Left cardiac atrium (tissue), 4 donors: ENCODE data around the gene PCYT2. TPM values are rescaled to one million over a fixed set of nuclear protein-coding genes. Genes with fewer than 3 reads are reported as not detected.
"Not testable (repeated sequence)": the region's sequence is repeated elsewhere in the genome, so short reads cannot be mapped to it uniquely, and the experiment has no call there.

Experiments
- ATAC-seq, 2 donors: fragments of 200-7000 bp; cut with Tn5 transposase; one replicate each; pipeline ENCODE4 v1.9.1; 2020; ENCODE audit warnings: mild to moderate bottlenecking in 2 of 2, moderate library complexity in 2 of 2
- DNase-seq: peaks from one replicate; pipeline ENCODE4 v3.0.0-alpha.2; 2020
- intact Hi-C, 2 donors: fragments of 100-400 bp; cut with DNase I; formaldehyde crosslinking; loops; one replicate each; pipeline versions ENCODE4 v1.14.1 to v1.15.1; 2022 to 2023
- long read RNA-seq: library from polyadenylated mRNA; unstranded; transcript quantifications from one replicate; pipeline ENCODE4 v2.0.0, GENCODE V29; 2021
- total RNA-seq, 2 donors: library from RNA; stranded (reverse); fragmentation: NEBNext Ultra II Directional; extraction: Animal tissue kit (Norgen Biotek cat#: 25700); gene quantifications; one replicate each; pipeline ENCODE4 v1.2.1, GENCODE V29; 2021
- donor health status: DM: no; HTN: yes; CAD: no.
- donor health status: DM: no; HTN: yes; CAD: no; lungs with severe emphysema.
- donor health status: DM: yes; HTN: yes; CAD: no.
- donor health status: Dilated cardiomyopathy.

The PCYT2 gene
- 10 to 100 TPM; 21.8 to 22.2 TPM for total RNA-seq
- long read RNA-seq, full-length matches to known transcripts, result 24 of 29 reads
- long read RNA-seq, partial matches to known transcripts, result 1 of 29 reads
- long read RNA-seq, other reads (novel, unspliced or antisense), result 4 of 29 reads

DNA sequence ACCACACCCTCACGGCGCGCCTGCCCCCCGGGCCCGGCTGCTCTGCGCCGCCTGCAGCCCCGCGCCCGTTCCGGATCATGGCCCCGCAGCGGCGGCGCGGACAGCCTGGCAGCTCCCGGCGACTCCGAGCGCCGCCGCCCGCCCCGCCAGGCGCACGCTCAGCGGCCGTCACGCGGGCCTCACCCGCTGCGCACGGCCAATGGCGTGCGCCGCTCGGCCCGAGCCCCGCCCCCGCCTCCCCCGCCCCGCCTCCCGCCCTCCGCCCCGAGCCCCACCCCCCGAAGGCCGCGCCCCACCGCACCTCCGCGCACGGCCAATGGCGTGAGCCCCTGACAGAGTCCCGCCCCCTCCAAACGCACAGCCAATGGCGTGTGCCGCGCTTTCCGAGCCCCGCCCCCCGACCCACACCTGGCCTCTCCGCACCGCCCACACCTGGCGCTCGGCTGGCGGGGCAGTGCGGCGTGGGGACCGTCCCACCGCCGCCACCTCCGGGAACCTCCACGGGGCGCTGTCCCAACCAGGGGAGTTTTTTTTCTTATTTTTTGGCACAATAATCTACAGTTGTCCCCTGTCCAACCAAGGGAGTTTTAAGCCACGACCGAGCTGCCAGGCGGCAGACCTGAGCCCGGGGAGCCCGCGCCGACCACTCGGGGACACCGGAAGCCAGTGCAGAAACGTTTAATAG lies at the start of gene PCYT2:
PCYT2 (minus strand) TSS at position 123 of the 685 bp plus-strand sequence; CDS start at position 79, 44 bp downstream.
- intact Hi-C loops, result no loop called here
- ATAC-seq (peak; percentile 93 to 94), DNase-seq (peak; percentile 91)

DNA sequence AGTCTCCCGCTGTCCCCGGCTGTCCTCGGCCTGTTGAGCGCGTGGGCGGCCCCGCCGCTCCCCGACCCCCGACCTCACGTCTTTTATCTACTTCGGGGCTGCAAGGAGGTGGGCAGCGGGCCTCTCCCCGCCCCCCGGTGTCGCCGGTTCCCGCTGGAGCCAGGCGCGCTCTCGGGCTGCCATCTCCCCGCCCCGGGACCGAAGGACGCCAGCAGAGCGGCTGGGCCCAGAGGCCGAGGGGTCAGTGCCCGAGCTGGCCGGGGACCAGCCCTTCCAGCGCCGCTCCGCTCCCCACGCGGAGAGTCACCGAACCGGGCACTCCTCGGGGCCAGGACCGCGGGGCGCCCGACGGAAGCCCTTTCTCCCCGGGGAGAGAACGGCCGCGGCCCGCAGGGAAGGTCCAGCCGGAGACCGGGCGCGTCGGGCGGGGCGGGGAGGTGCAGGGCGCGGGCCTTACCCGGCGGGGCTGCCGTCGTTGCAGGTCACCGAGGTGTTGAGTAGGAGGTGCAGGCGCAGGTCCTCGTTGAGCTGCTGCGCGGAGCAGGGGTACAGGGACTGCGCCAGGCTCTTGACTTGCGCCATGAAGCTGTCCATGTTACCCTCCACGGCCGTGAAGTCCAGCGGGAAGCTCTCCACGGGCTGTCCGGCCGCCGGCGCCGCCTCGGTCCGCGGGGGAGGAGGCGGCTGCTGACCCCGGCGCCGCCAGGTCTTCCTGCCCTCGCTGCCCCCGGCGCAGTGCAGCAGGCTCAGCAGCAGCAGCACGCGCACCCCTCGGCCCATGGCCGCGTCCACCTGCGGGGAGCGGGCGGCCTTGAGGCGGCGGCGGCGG lies 49.1 kb upstream of the PCYT2 start:
- DNase-seq, result no peak
- intact Hi-C loops, result loop anchor here in 1 of 2 donors (5.0 to 10.0 kb wide), 2 partner anchors 62 to 194 kb away; partner anchors contain the start of genes CENPX and LRRC45
- ATAC-seq, result peak in 1 of 2 donors; percentile 4

DNA sequence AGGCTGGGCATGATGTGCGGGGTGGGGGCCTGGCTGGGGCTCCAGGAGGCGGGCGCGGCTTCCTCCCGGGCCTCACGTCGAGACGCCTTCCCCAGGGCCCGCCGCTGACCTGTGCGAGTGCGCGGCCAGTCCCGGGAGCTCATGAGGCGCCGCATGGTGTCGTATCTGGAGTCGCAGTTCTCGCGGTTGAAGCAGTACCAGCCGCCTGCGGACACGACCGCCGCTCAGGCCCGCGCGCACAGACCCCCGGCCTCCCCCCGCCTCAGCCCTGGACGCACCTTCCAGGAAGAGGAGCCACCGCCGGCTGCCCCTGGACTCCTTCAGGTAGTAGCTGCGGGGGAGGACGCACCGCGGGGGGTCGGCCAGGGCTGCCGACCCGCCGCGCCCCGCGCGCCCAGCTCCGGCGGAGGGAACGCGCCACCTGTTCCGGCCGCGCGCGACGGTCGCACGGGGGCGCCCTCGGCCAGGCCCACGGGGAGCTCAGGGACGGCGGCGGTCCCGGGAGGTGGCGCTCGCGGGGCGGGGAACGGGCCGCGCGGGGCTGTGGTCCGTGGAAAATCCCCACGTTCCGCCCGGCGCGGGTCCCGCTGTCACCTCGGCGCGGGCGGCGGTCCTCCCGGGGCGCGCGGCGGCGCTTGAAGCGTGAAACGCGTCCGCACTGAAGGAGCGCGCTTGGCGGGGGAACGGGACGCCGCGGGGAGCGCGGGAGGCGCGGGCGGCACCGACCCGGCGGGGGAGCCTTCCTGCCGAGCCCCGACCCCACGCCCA lies 48.3 kb upstream of the PCYT2 start:
- DNase-seq (peak; percentile 74), ATAC-seq (peak; percentile 87 to 95)
- intact Hi-C loops, result loop anchor here (1.0 to 10.0 kb wide), 4 partner anchors 53 to 195 kb away; partner anchors contain the start of genes CENPX (in 1 of the 2) and LRRC45 (in 1 of the 2)

DNA sequence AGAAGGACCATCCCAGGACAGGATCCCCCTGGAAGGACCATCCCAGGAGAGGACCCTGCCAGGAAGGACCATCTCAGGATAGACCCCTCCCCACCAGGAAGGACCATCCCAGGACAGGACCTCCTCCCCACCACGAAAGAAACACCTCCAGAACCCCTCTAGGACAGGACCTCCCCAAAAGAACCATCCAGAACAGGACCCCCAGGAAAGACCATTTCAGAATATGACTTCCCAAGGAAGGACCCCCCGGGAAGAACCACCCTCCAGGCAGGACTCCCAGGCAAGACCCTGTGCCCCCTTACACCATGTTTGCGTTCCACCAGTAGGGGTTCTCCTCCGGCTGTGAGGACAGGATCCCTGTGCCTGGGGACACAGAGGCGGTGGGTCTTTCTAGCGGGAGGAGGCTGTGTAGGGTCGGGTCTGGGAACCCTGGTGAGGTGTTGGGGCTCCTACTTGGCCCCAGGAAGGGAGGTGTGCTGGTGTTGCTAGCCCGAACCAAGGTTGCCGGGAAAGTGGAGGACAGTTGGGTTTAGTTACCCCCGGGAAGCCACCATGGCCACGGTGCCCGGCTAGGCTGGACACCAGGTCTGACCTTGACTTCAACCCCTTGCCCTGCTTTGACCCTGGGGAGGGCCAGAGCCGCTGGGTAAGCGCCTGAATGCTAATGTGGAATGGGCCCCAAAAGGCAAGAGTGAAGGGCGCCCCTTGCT lies 47.6 kb upstream of the PCYT2 start:
- intact Hi-C loops, result loop anchor here (1.0 to 10.0 kb wide), 3 partner anchors 54 to 196 kb away; no protein-coding TSS in a partner anchor
- no peak for ATAC-seq
- DNase-seq, result no peak

DNA sequence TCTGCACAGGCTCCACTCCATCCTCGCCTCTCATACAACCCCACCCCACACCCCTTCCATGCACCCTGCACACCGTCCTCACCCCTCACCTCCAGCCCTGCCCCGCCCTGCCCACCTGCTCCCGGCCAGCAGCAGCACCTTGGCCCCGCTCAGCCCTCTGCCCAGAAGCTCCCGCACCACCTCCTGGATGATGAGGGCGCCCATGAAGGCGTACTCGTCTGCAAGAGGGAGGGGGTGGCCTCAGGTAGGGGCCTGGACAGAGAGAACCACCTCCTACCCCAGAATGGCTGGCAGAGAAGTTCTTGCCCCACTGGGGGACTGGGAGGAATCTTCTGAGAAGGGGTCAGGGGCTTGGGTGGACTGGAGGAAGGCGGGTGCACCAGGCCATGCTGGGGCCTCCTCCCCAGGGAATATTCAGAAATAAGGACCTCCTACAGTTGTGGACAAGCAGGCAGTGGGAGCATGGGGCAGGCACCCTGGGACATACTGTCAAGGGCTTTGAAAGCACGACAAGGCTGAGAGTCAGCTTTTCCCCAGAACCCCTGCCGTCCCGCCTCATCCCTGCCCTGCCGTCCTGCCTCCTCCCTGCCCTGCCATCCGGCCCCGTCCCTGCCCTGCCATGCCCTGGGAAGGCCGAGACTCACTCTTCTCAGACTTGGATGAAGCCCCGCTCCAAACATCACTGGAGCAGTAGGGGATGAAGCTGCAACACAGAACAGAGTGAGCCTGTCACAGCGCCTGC lies 46.7 kb upstream of the PCYT2 start:
- intact Hi-C loops, result loop anchor here (5.0 to 10.0 kb wide), 2 partner anchors 54 to 197 kb away; no protein-coding TSS in a partner anchor
- no peak for ATAC-seq
- DNase-seq, result no peak

DNA sequence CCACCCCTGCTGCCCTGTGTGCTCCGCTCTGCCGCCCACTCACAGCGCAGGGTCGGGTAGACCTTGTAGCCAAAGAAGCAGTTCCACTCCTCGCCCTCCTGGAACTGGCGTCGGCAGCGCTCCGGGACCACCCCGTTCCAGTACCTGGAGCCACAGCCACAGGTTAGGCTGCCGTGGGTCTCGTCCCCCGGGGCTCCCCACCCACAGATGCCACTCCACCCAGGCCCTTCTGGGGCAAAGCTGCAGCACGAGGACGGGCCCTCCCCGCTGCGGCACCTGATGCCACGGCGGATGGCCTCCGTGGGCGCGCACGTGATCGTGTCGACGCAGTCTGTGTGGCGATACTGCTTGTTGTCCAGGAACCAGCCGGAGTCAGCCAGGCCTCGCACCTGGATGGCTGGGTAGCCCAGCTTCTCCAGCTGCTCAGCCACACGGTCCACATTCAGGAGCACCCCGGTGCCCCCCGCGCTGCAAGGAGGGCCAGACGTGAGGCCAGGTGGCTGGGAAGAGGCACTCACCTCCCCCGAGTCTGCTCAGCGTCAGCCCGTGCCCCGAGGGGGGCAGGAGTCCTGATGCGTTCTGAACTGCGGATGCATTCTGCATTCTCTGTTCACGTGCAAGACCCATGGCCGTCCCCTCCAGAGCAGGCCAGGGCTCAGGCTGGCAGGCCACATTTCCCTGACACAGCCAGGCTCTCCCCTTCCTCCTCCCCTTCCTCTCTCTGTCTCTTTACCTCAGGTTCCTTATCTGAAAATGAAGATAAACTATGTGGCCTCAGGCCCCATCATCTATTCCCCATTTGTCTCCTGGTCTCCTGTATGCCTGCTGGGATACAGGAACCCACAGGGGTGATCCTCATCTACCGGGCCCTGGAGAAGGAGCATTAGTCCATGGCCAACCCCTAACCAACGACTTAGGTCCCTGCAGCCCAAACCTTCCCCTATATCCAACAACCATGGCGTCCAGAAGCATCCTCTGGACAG lies 45.7 kb upstream of the PCYT2 start:
- ATAC-seq (no peak), DNase-seq (no peak)
- intact Hi-C loops, result loop anchor here (5.0 to 10.0 kb wide), 2 partner anchors 55 to 198 kb away; no protein-coding TSS in a partner anchor

DNA sequence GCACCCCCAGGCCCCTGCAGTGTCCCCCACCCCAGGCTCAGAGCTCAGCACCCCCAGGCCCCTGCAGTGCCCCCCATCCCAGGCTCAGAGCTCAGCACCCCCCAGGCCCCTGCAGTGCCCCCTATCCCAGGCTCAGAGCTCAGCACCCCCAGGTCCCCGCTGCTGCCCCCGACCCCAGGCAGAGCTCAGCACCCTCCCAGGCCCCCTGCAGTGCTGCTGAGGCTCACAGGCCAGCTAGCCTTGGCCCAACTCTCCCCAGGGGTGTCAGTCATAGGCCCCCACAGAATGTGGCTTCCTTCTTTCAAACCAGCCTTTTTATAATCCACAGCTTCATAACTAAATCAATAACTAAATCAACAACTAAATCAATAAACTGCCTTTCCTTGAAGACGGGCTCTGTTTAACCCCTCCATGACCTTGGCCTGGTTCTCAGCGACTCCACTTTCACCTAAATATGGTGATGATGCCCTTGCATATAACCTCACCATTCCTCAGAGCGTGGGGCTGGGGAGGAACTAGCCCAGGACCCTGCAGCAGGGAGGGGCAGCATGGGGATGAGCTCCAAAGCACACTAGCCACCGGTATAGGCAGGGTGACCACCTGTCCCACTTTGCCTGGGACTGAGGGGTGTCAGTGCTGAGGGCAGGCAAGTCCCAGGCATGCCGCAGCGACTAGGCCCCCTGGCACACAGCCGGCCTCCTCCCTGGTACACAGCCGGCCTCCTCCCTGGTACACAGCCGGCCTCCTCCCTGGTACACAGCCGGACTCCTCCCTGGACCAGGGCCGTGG lies 44.8 kb upstream of the PCYT2 start:
- intact Hi-C loops, result loop anchor here (5.0 to 10.0 kb wide), 2 partner anchors 56 to 199 kb away; no protein-coding TSS in a partner anchor
- DNase-seq, result no peak
- no peak for ATAC-seq

DNA sequence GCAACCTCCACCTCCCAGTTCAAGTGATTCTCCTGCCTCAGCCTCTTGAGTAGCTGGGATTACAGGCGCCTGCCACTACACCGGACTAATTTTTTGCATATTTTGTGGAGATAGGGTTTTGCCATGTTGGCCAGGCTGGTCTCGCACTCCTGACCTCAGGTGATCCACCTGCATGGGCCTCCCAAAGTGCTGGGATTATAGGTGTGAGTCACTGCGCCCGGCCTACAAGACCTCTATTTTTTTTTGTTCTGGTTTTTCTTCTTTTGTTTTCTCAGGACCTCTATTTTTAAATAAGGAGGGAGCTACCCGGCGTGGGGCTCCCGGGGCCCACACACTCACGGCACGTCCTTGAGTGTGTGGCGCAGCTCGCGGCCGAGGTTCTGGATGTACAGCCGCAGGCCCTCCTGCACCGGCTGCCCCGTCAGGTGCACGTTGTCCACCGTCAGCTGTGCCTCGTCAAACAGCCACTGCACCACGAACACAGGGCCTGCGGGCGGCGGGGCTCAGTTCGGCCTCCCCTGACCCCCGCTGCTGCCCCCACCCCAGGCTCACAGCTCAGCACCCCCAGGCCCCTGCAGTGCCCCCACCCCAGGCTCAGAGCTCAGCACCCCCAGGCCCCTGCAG lies 44.0 kb upstream of the PCYT2 start:
- no peak for ATAC-seq
- intact Hi-C loops, result loop anchor here (5.0 to 10.0 kb wide), 2 partner anchors 57 to 200 kb away; no protein-coding TSS in a partner anchor
- no peak for DNase-seq

DNA sequence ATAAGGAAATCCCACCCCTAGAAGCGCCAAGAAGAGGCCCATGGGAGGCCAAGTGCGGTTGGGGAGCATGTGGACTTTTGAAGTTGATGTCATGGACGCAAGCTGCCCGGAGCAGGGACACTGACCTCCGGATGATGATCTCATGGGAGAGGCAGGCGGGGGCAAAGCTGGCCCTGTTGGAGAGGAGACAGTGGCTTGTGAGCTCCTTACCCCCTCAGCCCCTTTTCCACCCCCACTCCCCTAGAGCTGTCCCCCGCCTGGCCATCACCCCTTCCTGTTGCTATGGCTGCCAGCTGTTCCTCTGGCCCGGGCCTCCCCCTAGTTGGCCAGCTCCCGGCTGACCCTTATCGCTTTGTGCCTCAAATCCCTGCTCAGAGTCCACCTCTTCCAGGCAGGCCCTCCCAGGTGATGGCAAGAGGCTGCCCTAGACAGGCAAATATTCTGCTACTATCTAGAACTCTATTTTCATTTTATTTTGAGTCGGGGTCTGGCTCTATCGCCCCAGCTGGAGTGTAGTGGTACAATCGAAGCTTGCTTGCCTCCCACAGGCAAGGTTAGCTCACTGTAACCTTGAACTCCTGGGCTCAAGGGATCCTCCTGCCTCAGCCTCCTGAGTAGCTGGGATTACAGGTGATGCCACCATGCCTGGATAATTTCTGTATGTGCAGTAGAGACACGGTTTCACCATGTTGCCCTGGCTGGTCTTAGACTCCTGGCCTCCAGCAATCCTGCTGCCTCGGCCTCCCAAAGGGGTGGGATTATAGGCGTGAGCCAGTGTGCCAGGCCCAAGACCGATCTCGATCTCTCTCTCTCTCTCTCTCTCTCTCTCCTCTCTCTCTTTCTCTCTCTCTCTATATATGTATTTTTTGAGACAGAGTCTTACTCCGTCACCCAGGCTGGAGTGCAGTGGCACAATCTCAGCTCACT lies 43.2 kb upstream of the PCYT2 start:
- intact Hi-C loops, result loop anchor here (5.0 to 10.0 kb wide), 2 partner anchors 58 to 200 kb away; no protein-coding TSS in a partner anchor
- ATAC-seq, result no peak
- DNase-seq, result no peak

DNA sequence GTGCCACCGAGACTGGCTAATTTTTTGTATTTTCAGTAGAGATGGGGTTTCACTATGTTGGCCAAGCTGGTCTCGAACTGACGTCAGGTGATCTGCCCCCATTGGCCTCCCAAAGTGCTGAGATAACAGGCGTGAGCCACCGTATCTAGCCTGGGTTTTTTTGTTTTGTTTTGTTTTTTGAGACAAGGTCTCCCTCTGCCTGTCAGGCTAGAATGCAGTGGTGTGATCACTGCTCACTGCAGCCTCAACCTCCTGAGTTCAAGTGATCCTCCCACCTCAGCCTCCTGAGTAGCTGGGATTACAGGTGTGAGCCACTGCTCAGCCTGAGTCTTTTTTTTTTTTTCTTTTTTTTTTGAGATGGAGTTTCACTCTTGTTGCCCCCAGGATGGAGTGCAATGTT lies 42.2 kb upstream of the PCYT2 start:
- not testable (repeated sequence) for DNase-seq, ATAC-seq
- intact Hi-C loops, result loop anchor here in 1 of 2 donors (10.0 kb wide), 1 partner anchor 201 kb away; no protein-coding TSS in a partner anchor

DNA sequence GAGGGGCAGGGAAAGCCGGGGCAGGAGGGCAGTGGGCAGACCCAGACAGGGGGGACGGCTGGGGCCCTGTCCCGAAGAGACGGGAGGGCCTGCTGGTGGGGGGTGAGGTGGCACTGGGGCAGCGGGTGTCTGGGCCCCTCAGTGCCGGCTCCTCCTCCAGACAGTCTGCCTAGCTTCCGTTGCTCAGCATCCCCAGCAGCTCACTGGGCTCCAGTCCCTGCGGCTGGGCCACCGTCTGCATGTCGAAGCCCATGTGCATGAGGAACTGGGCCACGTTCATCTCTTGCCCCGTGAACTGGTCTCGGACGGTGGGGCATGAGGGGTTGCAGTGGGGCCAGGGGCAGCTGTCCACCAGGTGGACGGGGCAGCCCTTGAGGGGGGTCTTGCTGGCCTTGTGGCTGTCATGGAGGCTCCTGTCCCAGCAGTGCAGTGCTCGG lies 41.6 kb upstream of the PCYT2 start:
- DNase-seq, result no peak
- ATAC-seq, result no peak
- intact Hi-C loops, result loop anchor here in 1 of 2 donors (10.0 kb wide), 1 partner anchor 202 kb away; no protein-coding TSS in a partner anchor

DNA sequence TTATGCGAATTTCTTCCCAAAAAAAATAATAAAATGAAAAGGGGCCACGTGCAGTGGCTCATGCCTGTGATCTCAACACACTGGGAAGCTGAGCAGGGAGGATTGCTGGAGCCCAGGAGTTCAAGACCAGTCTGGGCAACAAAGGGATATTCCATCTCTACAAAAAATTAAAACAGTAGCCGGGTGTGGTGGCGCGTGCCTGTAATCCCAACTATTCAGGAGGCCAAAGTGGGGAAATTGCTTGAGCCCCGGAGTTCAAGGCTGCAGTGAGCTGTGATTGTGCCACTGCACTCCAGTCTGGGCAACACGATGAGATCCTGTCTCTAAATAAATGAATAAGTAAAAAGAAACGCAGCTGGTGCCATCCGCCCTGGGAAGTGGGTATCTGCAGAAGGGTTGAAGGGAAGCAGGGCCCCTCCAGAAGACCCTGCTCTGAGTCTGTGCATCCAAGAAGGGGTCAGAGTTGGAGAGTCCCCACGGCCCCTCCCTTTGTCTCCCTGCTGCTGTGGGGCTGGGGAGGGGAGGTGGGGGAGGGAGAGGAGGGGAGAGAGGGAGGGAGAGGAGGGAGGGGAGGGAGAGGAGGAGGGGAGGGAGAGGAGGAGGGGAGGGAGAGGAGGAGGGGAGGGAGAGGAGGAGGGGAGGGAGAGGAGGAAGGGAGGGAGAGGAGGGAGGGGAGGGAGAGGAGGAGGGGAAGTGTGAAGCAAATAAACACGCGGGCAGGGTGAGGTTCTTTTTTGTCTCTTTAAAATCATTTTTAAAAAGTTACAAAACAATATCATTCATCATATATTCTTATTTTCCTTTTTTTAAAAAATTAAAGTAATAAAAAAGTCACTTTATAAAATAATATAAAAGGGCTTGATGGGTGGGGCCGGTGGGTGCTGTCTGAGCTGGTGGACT lies 40.8 kb upstream of the PCYT2 start:
- ATAC-seq (no peak), DNase-seq (no peak)
- intact Hi-C loops, result loop anchor here in 1 of 2 donors (10.0 kb wide), 1 partner anchor 203 kb away; no protein-coding TSS in a partner anchor

DNA sequence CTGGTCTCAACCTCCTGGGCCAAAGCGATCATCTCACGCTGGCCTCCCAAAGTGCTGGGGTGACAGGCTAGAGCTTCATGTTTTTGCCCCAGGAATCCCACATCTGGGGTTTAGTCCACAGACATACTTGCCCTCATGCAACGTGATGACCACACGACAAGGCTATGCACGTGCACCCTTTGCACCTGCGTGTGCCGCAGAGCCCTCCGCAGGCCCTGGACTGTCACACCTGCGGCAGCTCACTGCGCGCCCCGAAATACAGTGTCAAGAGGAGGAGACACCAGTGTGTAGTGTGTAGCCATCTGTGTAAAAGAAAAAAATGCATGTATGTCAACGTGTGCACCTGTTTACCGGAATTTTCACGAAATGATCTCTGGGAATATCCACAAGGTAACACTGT lies 39.3 kb upstream of the PCYT2 start:
- no peak for ATAC-seq
- no peak for DNase-seq
- intact Hi-C loops, result loop anchor here in 1 of 2 donors (10.0 kb wide), 1 partner anchor 204 kb away; no protein-coding TSS in a partner anchor
